HS-5 (cell line): ENCODE data around the gene AUP1.
A peak's percentile ranks its signal among the peaks of the same experiment; 100 is the strongest.
"Not testable (repeated sequence)": the region's sequence is repeated elsewhere in the genome, so short reads cannot be mapped to it uniquely, and the experiment has no call there.

Source experiments
- DNase-seq: peaks from one replicate; pipeline ENCODE4 v3.0.0-alpha.2; 2012; ENCODE audit warnings: low read depth

The AUP1 gene

DNA sequence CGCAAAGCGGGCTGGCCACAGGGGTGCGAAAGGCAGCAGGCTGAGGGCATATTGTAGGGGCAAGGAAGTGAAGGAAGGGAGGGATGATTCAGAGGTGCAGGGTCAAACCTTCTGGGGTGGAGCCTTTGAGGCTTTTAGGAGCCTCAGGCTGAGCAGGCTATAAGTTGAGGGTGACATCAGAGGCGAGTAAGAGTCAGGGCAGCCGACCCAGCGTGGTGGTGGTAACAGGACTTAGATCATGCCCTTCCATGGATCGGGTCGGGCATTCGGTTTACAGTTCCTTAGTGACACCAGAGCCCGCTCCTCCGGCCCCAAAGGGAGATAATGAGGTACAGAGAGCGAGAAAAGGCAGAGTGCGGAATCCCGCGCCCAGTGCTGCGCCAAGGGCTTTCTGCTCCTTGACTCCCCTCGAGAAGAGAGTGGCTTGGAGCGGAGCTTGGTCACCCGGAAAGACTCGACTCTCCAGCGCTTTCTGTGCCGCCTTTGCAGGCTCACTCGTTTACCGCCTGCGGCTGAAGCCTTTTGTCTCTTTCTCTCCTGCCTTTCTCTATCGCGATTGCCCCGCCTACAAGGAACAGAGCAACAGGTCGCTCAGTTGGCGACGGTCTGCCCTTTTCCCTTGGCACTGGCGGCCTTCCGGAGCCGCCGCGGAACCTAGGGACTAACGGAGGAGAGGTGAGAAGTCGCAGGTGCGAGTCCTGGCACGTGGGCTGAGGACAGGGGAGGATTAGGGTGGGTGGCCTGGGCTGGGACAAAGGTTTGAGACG is 30.8 kb downstream of the AUP1 start:
- peak; percentile 39 for DNase-seq

DNA sequence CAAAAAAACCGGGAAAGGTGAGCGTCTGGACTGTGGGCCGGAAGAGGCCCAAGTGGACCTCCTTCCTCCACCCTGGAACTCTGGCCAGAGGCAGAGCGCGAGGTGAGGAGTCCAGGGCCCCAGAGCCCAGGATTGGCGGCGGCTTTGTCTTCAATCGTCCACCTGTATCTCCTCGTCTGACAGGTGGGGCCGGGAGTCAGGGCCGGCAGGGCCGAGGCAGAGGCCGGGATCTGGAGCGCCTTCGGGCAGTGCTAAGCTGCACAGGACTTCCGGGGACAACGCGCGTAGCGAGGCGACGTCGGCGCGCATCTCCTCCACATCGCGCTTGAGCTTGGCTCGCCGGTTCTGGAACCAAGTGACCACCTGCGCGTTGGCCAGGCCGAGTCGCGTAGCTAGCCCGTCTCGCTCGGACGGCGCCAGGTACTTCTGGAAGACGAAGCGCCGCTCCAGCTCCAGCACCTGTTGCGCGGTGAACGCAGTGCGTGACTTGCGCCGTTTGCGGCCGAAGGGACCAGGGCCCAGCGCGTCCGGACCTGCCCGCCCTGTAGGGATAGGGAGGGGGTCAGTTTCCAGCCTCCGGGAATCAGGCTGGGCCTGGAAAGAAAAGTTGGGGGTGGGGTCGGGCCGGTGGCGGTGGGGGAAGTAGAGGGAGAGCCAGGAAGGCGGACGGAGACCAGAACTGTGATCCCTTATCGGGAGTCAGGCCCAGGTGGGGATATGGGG is 31.6 kb downstream of the AUP1 start:
- DNase-seq, result no peak

DNA sequence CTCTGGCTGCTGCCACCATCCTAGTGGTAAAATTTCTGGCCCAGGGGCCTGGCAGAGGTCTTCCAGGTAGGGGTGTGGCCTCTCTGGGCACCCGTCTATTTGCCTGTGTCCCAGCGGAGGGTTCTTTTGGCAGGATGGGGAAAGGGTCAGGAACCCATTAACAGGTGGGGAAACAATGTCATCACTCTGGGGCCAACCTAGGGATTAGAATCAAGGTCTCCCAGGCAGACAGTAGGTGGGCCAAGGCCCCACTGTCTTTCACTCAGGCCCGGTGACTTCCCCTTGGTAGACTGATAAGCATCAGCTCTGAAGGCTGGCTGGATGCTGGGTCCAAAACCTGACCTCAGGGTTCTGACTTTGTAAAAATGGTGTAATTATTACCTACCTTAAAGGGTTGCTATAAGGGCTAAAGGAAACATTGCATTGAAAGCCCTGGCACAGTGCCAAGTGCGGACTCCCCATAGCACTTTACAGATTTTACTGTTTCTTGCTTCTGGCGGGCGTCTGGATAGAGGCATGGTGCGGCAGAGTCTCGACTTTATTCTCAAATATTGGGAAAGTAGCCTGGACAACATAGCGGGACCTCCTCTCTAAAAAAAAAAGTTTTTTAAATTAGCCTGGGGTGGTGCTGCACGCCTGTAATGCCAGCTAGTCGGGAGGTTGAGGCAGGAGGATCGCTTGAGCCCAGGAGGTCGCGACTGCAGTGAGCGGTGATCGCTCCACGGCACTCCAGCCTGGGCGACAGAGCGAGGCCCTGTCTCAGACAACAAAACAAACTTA is 32.3 kb downstream of the AUP1 start:
- DNase-seq, result no peak

DNA sequence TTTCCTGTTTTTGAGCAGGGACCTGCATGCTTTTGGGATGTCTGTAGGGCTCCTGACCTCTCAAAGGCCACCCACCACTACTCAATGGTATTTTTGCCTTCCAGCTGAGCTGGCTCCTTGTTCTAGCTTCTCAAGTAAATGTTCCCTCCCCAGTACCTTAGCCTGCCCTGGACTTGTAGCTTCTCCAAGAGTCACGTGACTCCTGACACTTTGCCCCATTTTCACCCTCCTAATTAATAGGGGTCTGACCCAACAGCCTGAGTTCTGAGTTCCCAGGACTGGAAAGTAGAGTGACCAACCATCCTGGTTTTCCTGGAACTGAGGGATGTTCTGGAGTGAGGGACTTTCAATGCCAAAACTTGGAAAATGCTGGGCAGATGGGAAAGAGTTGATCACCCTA is 34.1 kb downstream of the AUP1 start:
- DNase-seq, result no peak

DNA sequence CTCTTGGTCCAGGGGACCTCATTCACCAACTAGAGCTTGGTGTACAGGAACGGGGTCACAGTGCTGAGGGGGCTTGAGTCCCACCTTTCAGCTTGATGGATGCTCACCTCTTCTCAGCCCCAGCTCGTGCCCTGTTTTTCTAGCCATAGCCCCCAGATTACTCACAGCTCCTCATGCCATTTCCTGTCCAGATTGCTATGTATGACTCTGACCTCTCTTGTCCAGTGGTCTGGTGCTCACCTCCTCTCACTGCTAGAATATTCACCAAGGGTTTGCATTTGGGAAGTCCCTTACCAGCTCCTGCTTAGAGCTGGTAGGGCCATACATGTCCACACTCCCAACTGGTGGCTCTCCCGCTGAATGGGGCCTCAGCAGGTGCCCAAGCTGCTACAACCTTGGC is 36.0 kb downstream of the AUP1 start:
- no peak for DNase-seq

DNA sequence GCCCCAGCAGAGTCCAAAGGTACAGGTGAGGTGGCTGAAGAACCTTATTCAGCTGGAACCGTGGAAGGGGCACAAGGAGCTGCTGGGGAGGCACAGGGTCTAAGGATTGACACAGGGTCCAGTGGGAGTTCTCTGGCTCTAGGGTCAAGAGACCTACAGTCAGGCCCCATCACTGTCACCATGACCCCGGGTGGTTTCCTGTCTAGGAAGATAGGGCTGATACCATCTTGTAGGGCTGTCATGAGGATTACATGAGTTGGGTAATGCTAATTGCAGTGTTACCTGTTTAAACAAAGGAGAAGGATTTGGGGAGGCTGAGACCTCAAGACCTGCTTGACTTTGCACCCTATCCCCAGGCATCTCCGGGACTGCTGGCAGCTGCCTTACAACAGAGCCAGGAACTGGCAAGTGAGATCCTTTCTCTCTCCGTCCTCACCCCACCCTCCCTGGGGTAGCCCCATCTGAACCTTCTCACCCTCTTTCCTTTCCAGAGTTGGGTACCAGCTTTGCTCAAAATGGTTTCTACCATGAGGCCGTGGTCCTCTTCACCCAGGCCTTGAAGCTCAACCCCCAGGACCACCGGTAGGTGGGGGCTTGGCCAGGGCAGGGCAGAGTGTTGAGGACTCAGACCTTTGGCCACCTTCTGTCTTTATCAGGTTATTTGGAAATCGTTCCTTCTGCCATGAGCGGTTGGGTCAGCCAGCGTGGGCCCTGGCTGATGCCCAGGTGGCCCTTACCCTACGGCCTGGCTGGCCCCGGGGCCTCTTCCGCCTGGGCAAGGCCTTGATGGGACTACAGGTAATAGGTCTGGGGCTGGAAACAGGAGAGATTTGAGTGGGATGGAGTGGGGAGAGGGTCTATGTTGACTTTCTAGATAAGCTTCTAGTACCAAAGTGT is 37.6 kb downstream of the AUP1 start:
- DNase-seq, result no peak

DNA sequence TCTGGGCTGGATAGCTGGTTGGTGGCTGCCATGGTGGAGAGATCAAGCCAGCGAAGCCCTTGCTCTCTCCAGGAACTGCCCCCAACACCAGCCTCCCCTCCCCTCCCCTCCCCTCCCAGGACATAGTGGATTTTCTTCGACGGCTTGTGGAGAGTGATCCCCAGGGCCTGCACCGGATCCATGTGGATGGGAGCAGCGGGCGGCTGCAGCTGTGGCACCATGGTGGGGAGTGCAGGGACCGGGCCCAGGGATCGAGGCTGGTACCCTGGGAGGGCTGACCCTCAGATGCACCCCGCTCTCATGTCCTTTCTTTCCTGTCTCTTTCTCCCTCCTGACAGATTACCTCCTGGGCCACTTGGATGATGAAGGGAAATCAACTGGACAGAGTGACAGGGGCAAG is 39.6 kb downstream of the AUP1 start:
- DNase-seq, result no peak

DNA sequence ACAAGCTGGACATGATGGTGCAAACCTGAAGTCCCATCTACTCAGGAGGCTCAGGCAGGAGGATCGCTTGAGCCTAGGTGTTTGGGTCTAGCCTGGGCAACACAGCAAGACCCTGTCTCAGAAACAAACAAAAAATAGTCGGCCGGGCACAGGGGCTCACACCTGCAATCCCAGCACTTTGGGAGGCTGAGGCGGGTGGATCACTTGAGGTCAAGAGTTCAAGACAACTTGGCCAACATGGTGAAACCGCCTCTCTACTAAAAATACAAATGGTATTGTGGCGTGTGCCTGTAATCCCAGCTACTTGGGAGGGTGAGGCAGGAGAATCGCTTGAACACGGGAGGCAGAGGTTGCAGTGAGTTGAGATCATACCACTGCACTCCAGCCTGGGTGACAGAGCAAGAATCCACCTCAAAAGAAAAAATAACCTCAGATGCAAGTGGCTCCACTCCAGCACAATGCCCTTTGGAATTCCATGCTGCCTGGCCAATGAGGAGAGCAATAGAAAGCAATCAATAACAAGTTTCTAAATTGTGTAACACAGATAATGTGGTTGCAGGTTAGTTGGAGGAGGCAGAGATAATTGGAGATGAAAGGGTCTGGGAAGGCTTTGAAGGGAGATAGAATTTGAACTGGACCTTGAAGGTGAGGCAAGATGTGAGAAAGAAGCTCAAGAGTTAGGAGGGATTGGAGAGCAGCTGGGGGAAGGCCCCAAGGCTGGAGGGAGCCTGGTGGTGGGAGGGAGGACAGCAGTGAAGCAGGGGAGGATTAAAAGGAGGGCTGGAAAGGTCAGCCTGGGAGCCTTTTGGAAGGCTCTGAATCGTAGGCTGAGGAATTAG is 40.6 kb downstream of the AUP1 start:
- DNase-seq, result no peak

DNA sequence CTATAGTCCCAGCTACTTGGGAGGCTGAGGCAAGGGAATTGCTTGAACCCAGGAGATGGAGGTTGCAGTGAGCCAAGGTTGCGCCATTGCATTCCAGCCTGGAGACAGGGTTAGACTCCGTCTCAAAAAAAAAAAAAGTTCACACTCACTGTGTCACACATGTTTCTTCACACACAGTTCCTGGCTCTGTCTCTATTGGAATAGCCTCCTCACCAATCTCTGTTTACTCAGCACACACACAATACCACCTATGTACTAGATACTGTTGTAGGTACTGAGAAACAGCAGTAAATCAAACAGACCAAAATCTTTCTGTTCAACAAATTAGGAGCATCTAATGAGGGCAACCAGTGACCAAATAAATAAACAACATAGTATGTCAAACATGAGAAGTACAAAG is 43.4 kb downstream of the AUP1 start:
- no peak for DNase-seq

DNA sequence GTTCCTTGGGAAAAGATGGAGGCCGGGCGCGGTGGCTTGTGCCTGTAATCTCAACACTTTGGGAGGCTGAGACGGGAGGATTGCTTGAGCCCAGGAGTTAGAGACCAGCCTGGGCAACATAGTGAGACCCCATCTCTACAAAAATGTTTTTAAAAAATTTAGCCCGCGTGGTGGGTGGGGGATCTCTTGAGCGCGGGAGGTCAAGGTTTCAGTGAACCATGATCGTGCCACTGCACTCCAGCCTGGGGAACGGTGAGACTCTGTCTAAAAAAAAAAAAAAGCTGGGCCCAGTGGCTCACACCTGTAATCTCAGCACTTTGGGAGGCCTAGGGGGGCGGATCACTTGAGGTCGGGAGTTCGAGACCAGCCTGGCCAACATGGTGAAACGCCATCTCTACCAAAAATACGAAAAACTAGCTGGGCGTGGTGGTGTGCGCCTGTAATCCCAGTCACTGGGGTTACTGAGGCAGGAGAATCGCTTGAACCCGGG is 45.8 kb downstream of the AUP1 start:
- not testable (repeated sequence) for DNase-seq

DNA sequence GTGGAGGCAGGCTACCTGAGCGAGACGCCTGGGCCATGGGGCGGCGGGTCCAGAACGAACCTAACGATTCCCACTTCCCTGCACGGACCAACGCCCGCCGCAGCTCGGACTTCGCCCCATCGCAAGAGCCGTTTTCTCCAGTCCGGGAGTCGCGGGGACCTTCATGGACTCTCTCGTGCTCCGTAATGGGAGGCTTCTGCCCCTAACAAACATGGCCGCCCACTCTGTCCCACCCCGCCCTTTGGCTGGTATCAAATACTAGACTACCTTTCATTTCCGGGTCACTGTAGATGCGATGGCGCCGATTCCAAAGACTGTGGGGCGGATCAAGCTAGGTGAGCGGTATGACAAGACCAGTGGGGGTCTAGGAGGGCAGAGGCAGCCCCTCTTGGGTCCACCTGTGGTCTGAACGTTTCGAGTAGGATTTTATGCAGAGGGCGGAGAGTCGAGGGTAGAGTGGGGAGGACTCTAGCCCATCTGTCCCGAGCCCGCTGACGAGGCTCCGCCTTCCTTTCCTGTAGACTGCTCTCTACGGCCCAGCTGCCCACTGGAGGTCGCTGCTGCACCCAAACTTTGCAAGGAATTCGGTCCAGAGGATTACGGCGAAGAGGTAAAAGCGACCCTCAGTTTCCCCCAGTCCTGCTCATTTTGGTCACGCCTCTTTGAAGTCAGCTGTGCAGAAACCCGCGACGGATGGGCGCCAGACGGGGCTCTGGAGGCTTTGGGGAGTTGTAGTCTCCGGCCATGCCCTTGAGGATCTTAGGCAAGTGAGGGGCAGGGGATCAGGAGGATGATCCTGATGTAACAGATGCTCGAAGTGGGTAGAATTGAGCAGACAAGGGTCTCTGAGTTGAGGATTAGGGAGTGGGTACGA is 46.5 kb downstream of the AUP1 start, which contains the start of the genes CCDC142 and TTC31:
CCDC142 (minus strand) TSS at position 198 of the 874 bp plus-strand sequence; CDS start at position 37, 161 bp downstream.
TTC31 (plus strand) TSS at position 281 of the 874 bp plus-strand sequence; CDS start at position 296, 15 bp downstream.
- DNase-seq, result peak; percentile 88

DNA sequence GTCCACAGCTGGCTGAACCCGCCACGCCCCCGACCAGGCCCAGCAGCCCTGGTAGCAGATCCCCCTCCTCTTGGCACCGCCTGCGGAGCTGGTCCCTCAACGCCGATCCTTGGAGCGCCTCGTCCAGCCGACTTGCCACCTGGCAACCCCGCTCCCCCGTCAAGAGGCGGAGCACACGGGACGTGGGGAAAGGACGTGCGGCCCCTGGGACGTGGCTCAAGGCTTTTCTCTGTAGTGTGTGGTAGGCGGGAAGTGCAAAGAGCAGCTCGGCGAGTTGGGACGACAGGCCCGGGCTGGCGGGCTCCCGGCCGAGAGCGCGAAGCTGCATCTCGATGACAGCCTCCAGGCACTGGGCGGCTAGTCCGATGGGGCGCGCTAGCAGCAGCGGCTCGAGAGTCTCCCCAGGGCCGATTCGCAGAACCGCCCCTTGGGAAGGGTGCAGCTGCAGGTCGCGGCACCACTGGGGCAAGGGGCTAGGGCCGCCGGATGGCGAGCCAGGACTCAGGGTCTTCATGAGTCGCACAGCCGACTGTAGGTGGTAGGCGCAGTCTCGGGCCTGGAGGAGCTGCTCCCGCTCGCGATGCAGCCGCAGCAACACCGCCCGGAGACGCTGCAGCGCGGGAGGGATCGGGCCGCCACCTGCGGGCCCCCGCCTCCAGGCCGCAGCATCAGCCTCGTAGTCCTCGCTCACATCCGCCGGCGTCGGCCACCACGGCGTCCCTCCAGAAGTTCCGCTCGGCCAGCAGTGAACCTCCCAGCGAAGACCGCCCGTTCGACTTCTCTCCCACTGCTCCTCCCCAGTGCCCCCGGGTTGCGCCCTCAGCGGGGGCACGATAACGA is 47.3 kb downstream of the AUP1 start:
- DNase-seq, result no peak

DNA sequence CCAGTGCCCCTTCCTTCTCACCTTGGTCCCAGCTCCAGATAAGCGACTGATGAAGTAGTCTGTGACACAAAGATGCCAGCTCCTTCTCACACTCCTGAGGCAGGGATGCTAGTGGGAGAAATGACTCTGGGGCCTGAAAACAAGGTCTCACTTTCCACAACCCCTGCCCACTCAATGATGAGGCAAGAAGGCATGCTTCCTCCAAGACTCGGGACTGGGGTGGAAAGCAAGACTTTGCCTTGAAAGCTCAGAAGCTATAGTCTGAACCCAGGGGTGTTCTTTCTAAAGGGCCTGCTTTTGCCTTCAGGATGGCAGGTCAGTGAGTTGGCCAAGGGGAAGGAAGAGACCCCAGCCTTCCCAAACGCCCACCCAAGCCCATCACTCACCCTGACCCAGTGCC is 48.1 kb downstream of the AUP1 start:
- DNase-seq, result no peak
